Erythroblast (primary cell): ENCODE results near the gene RIMS3.

Source experiments
- GATA1 ChIP-seq: IDR thresholded peaks from 2 replicates; pipeline ENCODE4 v1.6.1; 2011; ENCODE audit warnings: low read depth, mild to moderate bottlenecking, control low read depth, low read length, moderate library complexity
- POLR2A ChIP-seq: IDR thresholded peaks from 2 replicates; pipeline ENCODE4 v1.6.1; 2011; ENCODE audit warnings: mild to moderate bottlenecking, low read length

GRCh38 chr1:40692429-40692895, 27.0 kb upstream of the RIMS3 start:
- TF ChIP-seq POLR2A (no peak), GATA1 (no peak)
